Hematopoietic multipotent progenitor cell treated with erythropoietin and hydrocortisone succinate and interleukin-3 and kit ligand, for 8 days (in vitro differentiated cells): ENCODE data around the gene PDXK.
"Not testable (repeated sequence)": the region's sequence is repeated elsewhere in the genome, so short reads cannot be mapped to it uniquely, and the experiment has no call there.

Source experiments
- DNase-seq: peaks from one replicate; pipeline ENCODE4 v3.0.0-alpha.2; 2015

PDXK gene

DNA sequence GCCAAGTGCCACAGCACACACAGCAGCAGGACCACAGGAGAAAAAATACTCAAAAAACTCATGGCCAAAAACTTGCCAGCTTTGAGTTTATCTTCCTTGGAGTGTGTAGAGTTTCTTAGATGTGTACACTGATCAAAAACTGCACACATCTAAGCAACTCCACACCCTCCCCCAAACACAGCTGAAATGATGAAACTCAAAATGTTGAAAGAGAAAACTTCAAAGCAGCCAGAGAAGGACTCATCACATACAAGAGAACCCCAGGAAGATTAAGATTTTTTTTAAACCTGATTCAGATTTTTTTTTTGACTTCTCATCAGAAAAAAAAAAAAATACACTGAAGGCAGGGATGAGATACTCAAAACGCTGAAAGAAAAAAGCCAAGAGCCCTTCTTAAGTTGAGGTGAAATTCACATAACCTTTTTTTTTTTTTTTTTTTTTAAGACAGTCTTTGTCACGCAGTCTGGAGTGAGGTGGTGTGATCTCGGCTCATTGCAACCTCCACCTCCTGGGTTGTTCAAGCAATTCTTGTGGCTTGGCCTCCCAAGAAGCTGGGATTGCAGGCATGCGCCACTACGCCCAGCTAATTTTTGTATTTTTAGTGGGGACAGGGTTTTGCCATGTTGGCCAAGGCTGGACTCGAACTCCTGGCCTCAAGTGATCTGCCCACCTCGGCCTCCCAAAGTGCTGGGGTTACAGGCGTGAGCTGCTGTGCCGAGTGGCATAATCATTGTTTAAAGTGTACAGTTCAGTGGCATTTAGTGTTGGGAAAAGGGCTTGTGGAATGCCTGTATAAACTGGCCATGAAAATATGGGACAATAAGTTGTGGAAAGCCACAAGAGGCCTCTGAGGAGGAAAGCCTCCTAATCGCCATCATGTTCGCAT is 20.9 kb upstream of the PDXK start:
- no peak for DNase-seq

GRCh38 chr21:43699492-43699777 is 19.5 kb upstream of the PDXK start:
- DNase-seq, result not testable (repeated sequence)

DNA sequence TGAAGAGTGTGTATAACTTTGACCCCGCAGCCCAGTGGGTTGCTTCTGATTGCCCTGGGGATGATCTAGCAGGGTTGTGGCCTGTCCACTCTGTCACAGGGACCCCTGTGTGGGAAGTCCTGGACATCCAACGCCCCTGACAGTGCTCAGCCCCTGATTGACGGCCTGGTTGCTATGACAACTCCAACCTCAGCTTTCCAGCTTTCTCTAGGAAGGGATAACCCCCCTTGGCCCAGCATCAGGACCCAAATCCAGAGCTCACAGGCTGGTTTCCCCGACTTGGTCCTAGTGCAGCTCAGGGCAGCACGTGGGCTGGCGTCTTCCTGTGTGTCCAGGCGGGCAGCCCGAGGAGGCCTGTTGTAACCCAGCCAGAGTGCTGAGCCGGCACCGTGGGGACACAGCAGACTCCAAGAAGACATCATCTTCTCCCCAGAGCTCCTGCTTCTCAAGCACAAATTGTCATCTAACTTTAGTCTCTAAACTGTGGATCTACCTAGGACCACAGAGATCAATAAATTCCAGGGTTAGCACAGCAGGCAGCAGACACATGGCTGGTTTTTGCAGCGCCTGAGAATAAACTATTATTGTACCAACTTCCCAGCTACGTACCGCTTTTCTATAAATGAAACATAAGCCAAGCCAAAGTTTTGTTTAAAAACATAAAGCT is 18.9 kb upstream of the PDXK start:
- DNase-seq, result no peak

GRCh38 chr21:43701936-43702784 is 16.8 kb upstream of the PDXK start:
- DNase-seq, result no peak

DNA sequence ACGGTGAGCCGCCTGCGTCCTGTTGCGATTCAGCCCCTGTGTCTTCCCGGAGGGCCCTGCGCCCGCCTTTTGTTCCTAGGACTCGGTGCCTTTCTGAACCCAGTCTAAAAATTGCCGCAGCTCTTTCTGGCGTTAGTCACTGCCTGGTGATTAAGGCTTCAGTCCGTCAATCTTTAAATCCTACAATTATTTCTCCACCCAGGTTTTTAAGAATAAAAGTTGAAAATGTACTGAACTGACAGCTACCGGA is 16.2 kb upstream of the PDXK start:
- no peak for DNase-seq

DNA sequence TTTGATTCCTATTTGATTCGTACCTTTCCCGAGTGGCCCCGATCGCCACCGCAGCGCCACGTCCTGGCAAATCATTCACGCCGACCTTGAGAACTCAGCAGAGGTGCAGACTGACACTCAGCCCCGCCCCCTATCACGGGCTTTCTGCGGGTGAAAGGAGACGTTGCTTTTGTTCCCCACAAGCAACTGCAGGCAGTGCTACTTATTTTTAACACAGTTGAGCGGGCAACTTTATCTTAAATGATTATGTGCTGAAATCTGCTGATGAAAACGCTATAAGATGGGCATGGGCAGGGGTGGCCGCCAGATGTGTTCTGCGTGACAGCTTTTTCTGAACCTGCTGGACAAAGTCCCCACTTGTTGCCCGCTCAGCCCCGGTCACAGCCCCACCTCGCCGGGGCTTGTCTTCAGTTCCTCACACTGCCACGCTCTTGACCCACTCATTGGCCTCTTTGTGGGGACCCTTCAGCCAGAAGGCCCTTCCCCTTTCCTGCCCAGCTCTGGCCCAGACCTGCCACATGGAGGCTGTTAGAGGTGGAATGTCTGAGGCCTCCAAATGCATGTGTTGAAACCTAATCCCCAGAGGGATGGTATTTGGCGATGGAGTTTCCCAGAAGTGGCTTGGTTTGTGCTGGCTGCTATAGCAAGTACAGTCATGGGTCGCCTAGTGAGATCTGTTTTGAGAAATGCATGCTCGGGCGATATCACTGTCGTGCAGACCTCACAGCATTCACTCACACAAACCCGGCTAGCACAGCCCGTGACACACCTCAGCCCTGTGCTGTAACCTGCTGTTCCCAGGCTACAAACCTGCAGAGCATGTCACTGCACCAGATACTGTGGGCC is 15.7 kb upstream of the PDXK start:
- DNase-seq, result peak; percentile 20

- DNase-seq, result no peak
These were observed 11.5 kb upstream of the PDXK start for GRCh38 chr21:43707462-43707861.

- no peak for DNase-seq
These were observed 10.1 kb upstream of the PDXK start for GRCh38 chr21:43708745-43709381.

GRCh38 chr21:43712268-43712942 is 6.5 kb upstream of the PDXK start:
- no peak for DNase-seq

GRCh38 chr21:43713123-43713522 is 5.8 kb upstream of the PDXK start:
- DNase-seq, result not testable (repeated sequence)

GRCh38 chr21:43716376-43717165 is 2.4 kb upstream of the PDXK start:
- no peak for DNase-seq

DNA sequence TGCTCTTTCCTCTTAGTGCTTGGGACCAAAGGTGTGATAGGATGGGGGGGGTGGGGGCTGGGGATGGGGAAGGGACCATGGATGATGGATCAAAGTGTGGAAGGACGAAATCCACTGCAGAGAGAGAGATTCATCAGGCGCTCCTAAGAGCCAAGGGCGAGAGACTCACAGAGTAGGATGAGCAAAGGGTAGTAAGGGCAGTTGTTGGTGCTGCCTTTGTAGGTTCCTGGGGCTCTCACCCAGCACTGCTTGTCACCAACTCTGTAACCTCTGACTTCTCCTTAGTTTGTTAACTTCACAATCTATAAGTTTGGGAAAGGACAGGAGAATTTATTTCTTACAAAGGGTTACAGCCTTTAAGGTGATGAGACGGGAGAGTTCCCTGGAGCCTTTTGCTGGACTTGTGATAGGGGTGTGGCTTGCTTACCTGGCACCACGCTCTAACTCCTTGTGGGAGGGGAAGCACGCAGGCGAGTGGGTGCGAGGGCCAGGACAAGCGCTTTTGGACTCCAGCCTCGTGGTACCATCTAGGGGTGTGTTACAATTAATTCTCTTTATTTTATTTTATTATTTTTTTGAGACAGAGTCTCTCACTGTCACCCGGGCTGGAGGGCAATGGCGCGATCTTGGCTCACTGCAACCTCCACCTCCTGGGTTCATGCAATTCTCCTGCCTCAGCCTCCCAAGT is 1.6 kb upstream of the PDXK start:
- DNase-seq, result no peak

GRCh38 chr21:43717967-43718871 is 710 bp upstream of the PDXK start:
- no peak for DNase-seq

DNA sequence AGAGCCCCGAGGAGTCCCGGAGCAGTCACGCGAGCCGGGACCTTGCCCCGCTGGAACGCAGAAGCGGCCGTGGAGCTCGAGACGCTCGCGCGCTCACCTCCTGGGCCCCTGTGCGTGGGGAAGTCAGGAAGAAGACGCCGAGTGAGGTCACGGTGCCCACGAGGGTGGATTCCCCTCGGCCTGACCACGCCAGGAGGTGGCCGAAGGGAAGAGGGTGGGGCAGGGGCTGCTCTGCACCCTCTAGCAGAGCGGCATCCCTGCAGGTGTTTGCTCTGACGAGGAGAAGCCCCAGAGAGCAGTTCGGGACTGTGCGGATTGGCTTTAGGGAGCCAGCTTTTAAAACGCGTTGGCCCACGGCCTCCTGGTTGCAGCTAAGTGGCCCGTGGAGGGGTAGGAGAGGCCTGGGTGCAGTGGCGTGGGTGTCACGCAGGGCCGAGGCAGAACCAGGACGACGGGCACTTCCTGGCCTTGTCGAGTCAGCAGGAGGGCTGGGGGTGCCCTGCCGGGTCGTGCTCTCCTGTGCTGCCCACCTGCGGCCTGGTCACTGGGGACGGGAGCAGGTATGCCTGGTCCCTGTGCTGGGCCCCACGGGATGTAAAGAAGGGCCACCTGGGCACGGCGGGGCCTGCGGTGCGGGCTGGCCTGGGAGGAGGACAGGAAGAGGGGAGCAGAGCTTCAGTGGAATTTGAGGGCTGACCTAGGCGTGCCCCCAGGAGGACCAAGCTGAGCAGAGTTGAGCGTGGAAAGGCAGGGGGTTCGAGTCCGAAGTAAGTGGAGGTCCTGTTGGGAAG is 1.0 kb downstream of the PDXK start:
- DNase-seq, result no peak

DNA sequence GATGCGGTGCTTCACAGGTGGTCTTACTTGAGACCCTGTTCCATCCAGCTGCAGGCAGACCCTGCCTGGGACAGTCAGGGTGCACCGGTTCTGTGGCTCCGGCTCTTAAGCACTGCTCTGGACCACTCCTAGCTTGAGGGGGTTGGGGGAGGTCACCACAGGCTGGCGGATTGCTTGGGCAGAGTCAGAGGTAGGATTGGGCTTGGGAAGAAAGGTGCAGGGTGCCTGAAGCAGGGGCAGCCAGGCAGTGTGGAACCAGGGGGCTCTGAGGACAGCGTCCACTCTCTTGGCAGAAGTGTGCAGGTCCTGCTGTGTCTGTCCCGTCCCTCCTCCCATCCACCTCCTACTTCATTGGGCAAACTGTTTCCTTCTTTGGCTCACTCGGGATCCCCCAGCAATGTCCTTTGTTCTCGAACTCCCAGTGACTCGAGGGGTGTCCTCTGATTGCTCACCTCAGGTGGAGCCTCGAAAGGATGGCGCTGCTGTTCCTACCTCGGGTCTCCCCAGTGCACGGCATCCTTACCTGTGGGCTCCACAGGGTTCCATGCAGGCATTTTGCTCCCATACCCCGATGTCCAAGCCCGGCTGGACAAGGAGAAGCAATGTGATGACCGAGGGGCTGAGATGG is 1.7 kb downstream of the PDXK start:
- DNase-seq, result no peak

GRCh38 chr21:43721206-43721605 is 2.3 kb downstream of the PDXK start:
- DNase-seq, result no peak

DNA sequence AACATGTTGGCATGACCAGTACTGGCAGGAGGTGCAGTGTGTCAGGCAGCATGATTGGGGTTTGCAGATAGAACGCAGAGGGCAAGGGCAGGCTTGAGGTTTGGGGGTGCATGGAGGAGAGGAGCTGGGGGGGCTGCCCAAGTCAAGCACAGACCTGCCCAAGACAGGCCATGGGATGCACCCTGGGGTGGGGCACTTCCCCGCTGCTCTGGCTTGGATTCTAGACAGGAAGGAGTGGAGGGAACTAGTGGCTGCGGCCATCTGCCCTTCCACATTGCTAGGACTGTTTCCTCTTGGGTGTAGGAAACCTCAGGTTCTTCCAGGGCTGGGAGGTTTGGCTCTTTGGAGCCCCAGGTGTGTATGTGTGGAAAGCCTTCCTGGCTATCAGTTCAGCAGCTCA is 3.0 kb downstream of the PDXK start:
- DNase-seq, result no peak

GRCh38 chr21:43723648-43724047 is 4.7 kb downstream of the PDXK start:
- no peak for DNase-seq
